ENCODE results near the gene RAB7A.

RAB7A gene

GRCh38 chr3:128693696-128694095, 32.3 kb upstream of the RAB7A start:
- no peak overlapping the region for H3K4me3 ChIP-seq (replicated peaks; ENCODE audit: insufficient read depth, low read length)
- H3K27ac ChIP-seq (replicated peaks) = no peak overlapping the region
- DNase-seq (ENCODE audit: low read depth in 1 of 2, low spot score in 1 of 2) = no peak
- TF ChIP-seq POLR2AphosphoS5 (IDR thresholded peaks at IDR 0.05; ENCODE audit: low read depth) (no peak), REST (IDR thresholded peaks at IDR 0.05; ENCODE audit: insufficient replicate concordance, low read depth) (no peak), GABPA (IDR thresholded peaks at IDR 0.05; ENCODE audit: low read depth) (no peak), SPI1 (IDR thresholded peaks at IDR 0.05; ENCODE audit: borderline replicate concordance, low read depth) (no peak), CTCF (IDR thresholded peaks at IDR 0.05; ENCODE audit: insufficient read depth, low read length) (no peak)
- no peaks in the 10 kb centered on the region for H3K27me3 ChIP-seq (ENCODE audit: insufficient read depth, poor library complexity, severe bottlenecking)

- no peak for TF ChIP-seq REST (IDR thresholded peaks at IDR 0.05; ENCODE audit: insufficient replicate concordance, low read depth)
These were observed 28.6 kb upstream of the RAB7A start for GRCh38 chr3:128697341-128697740.

GRCh38 chr3:128698211-128699047, 27.6 kb upstream of the RAB7A start:
- Histone ChIP-seq H3K27me3 (ENCODE audit: insufficient read depth, poor library complexity, severe bottlenecking) (no peaks in the 10 kb centered on the region), H3K27ac (replicated peaks) (peak overlapping the region; percentile 62), H3K4me3 (replicated peaks; ENCODE audit: insufficient read depth, low read length) (peak overlapping the region; percentile 50)
- no peak for TF ChIP-seq CTCF (IDR thresholded peaks at IDR 0.05; ENCODE audit: insufficient read depth, low read length)
- TF ChIP-seq GABPA (IDR thresholded peaks at IDR 0.05; ENCODE audit: low read depth) = no peak
- no peak for TF ChIP-seq SPI1 (IDR thresholded peaks at IDR 0.05; ENCODE audit: borderline replicate concordance, low read depth)
- no peak for TF ChIP-seq POLR2AphosphoS5 (IDR thresholded peaks at IDR 0.05; ENCODE audit: low read depth)
- TF ChIP-seq REST (IDR thresholded peaks at IDR 0.05; ENCODE audit: insufficient replicate concordance, low read depth) = no peak
- peak in 1 of 2 experiments; percentile 43 for DNase-seq (ENCODE audit: low read depth in 1 of 2, low spot score in 1 of 2)

More at GRCh38 chr3:128697341-128697740, 28.6 kb upstream of the RAB7A start:
- Histone ChIP-seq H3K27me3 (ENCODE audit: insufficient read depth, poor library complexity, severe bottlenecking) (no peaks in the 10 kb centered on the region), H3K27ac (replicated peaks) (no peak overlapping the region), H3K4me3 (replicated peaks; ENCODE audit: insufficient read depth, low read length) (no peak overlapping the region)
- peak in 1 of 2 experiments; percentile 41 for DNase-seq (ENCODE audit: low read depth in 1 of 2, low spot score in 1 of 2)
